B cell (primary cell): Measurements from ENCODE around the gene PLEKHH2. TPM values are rescaled to one million over a fixed set of nuclear protein-coding genes. Genes with fewer than 3 reads are reported as not detected.
A peak's percentile ranks its signal among the peaks of the same experiment; 100 is the strongest.

ENCODE experiments used
- ATAC-seq: fragments of 200-7000 bp; cut with Tn5 transposase; one replicate; pipeline ENCODE4 v1.10.0; 2021; ENCODE audit warnings: low read depth, mild to moderate bottlenecking, moderate number of reproducible peaks, moderate library complexity
- CTCF ChIA-PET: fragments of 350-600 bp; sonication (Branson Sonifier 250); formaldehyde crosslinking; loops from one replicate; lab custom pipeline; 2021; ENCODE audit warnings: antibody characterized with exemption, inconsistent platforms; lab: Charles Lee
- POLR2A ChIA-PET: fragments of 350-600 bp; sonication (Branson Sonifier 250); formaldehyde crosslinking; loops from one replicate; lab custom pipeline; 2021; ENCODE audit warnings: antibody characterized with exemption; lab: Charles Lee
- DNase-seq: peaks from one replicate; pipeline ENCODE4 v3.0.0; 2013
- H2AFZ ChIP-seq: 2 replicates; pipeline ENCODE4 v1.6.1; 2012; ENCODE audit warnings: mild to moderate bottlenecking, low read depth, low read length; ENCODE audit not compliant: insufficient read depth, poor library complexity, severe bottlenecking
- H3K27ac ChIP-seq, 2 donors: 1 replicate in 1 of 2; 2 replicates in 1 of 2; pipeline ENCODE4 v1.5.1; 2012 to 2013; ENCODE audit warnings: low read length in 2 of 2, mild to moderate bottlenecking in 2 of 2, moderate library complexity in 1 of 2
- H3K27me3 ChIP-seq, 4 experiments: fragments of 200-600 bp in 1 of 4; sonication (generic) in 1 of 4; replicated peaks in 1 of 4; 1 replicate in 2 of 4; 2 replicates in 2 of 4; pipeline versions ENCODE4 v1.6.1 to v1.7.0; 2013 to 2016; ENCODE audit warnings: low read length in 3 of 4, mild to moderate bottlenecking in 2 of 4, mixed read lengths in 1 of 4, moderate library complexity in 1 of 4; ENCODE audit not compliant: insufficient read depth in 4 of 4, control insufficient read depth in 3 of 4; ENCODE audit errors: control extremely low read depth in 1 of 4
- H3K36me3 ChIP-seq, 2 experiments: replicated peaks in 1 of 2; 1 replicate in 1 of 2; 2 replicates in 1 of 2; pipeline versions ENCODE4 v1.6.1 to v1.7.1; 2013; ENCODE audit warnings: low read length in 1 of 2; ENCODE audit not compliant: insufficient read depth in 2 of 2, control insufficient read depth in 1 of 2; ENCODE audit errors: control extremely low read depth in 1 of 2, extremely low read depth in 1 of 2
- H3K4me1 ChIP-seq, 2 donors: fragments of 200-600 bp in 1 of 2; sonication (generic) in 1 of 2; 1 replicate in 1 of 2; 2 replicates in 1 of 2; pipeline versions ENCODE4 v1.5.1 to v1.6.1; 2013 to 2017; ENCODE audit warnings: low read length in 2 of 2; ENCODE audit not compliant: control insufficient read depth in 2 of 2, insufficient read depth in 2 of 2
- H3K4me2 ChIP-seq: replicated peaks from 2 replicates; pipeline ENCODE3; 2012; ENCODE audit warnings: mild to moderate bottlenecking, low read depth, low read length; ENCODE audit not compliant: poor library complexity, severe bottlenecking
- H3K4me3 ChIP-seq, 5 experiments: fragments of 200-600 bp in 1 of 5; sonication (generic) in 1 of 5; 1 replicate in 3 of 5; 2 replicates in 2 of 5; pipeline versions ENCODE4 v1.5.1 to v1.7.0; 2011 to 2016; ENCODE audit warnings: low read length in 4 of 5, mild to moderate bottlenecking in 4 of 5, low read depth in 2 of 5, control low read depth in 1 of 5, moderate library complexity in 1 of 5; ENCODE audit not compliant: insufficient read depth in 1 of 5; ENCODE audit errors: control extremely low read depth in 1 of 5, extremely low read depth in 1 of 5
- H3K79me2 ChIP-seq: fragments of 200-600 bp; sonication (generic); one replicate; pipeline ENCODE4 v1.6.0; 2016; ENCODE audit warnings: low read length; ENCODE audit not compliant: control insufficient read depth, insufficient read depth
- H3K9ac ChIP-seq: fragments of 200-600 bp; sonication (generic); 2 replicates; pipeline ENCODE4 v1.6.1; 2017; ENCODE audit warnings: mild to moderate bottlenecking, low read length, moderate library complexity
- H3K9me3 ChIP-seq, 3 donors: one replicate each; pipeline versions ENCODE4 v1.6.1 to v1.7.1; 2013; ENCODE audit warnings: low read length in 2 of 3; ENCODE audit not compliant: control insufficient read depth in 2 of 3, insufficient read depth in 1 of 3; ENCODE audit errors: control extremely low read depth in 1 of 3
- H4K20me1 ChIP-seq: 2 replicates; pipeline ENCODE4 v1.6.0; 2012; ENCODE audit warnings: mild to moderate bottlenecking, low read length; ENCODE audit not compliant: insufficient read depth, control insufficient read depth, poor library complexity, severe bottlenecking
- H3K27ac Mint-ChIP-seq: one replicate; pipeline ENCODE4 v1.8.0; 2021; ENCODE audit warnings: mixed read lengths
- H3K27me3 Mint-ChIP-seq: one replicate; pipeline ENCODE4 v1.8.0; 2021; ENCODE audit warnings: mixed read lengths
- H3K4me1 Mint-ChIP-seq: one replicate; pipeline ENCODE4 v1.8.0; 2021; ENCODE audit warnings: mixed read lengths
- H3K4me3 Mint-ChIP-seq: one replicate; pipeline ENCODE4 v1.8.0; 2021; ENCODE audit warnings: mixed read lengths
- H3K9me3 Mint-ChIP-seq: one replicate; pipeline ENCODE4 v1.8.0; 2022; ENCODE audit warnings: mixed read lengths; ENCODE audit not compliant: insufficient read depth
- CTCF ChIP-seq: fragments of 200-600 bp; IDR thresholded peaks from one replicate; pipeline ENCODE4 v1.8.0; 2022; ENCODE audit warnings: antibody characterized with exemption, mild to moderate bottlenecking
- EZH2 ChIP-seq: IDR thresholded peaks from 2 replicates; pipeline ENCODE4 v1.6.1; 2012; ENCODE audit warnings: borderline replicate concordance, low read depth, mild to moderate bottlenecking, moderate library complexity, low read length; ENCODE audit not compliant: insufficient read depth, poor library complexity, severe bottlenecking
- WGBS: methylation state at CpG from one replicate; pipeline ENCODE4 v1.1.5; 2013; ENCODE audit warnings: missing lambda C conversion rate; ENCODE audit not compliant: insufficient coverage; 5-methylcytosine and 5-hydroxymethylcytosine counted together
- intact Hi-C: fragments of 100-400 bp; cut with micrococcal nuclease; formaldehyde crosslinking; loops from one replicate; pipeline ENCODE4 v1.10.0; 2022
- polyA plus RNA-seq: library from polyadenylated mRNA; depleted of rRNA; stranded (reverse); fragments of >200 nt; gene quantifications from 2 replicates; pipeline ENCODE4 v1.2.3, GENCODE V29; 2012
- total RNA-seq, 2 donors: library from RNA; stranded (reverse); fragments of 120-200 nt in 1 of 2; gene quantifications; 1 replicate in 1 of 2; 2 replicates in 1 of 2; pipeline versions ENCODE4 v1.2.3 to v1.2.4, GENCODE V29; 2013 to 2022

PLEKHH2 gene
- total and polyA plus RNA-seq, 2 donors (not counting 1 experiment from before 2014, with no cell fraction given), result 0.17 to 0.19 TPM

DNA sequence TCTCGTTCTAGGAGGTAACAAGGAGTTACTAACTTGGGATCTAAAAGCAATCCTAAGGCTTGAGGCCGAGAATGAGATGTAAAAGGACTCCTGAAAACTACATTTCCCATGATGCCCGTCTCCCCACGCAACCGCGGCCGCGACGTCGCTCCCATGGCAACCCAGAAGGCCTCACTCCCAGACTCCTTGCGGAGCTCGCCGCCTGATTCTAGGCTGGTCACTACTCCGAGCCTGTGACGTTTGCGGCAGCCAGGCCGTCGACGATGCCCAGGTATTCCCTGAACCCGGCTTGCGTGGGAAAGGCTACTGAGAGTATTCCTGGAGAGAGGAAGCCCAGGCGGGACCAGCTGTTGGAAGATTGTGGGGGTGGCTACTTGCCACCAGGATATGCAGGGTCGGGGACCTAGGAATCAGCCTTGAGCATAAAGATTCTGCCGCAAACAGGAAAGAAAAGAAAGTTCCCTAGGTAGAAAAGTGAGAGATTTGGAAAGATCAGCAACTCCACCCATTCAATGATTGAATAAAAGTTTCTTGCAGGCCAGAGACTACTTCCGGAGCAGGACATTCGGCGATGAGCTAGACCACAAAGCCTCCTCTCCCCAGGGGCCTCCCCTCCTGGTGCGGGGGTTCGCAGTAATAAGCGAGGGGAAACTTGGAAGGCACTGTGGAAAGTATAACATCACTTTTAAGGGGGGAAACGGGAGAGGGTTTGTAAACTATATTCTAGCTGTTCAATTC lies 137.0 kb downstream of the PLEKHH2 start, which contains the start of gene DYNC2LI1:
Gene DYNC2LI1, plus strand, starts transcription at position 164 of the 738 bp plus-strand sequence. Its CDS starts 100 bp downstream, at position 264.
- peak within 1 kb of the TSS; percentile 89 for H3K9ac ChIP-seq
- WGBS, result 4% methylated on average over 22 of the region's 31 CpGs
- Mint-ChIP-seq H3K27me3 (peaks cover 16% of the 10 kb centered on the region), H3K27ac (peak within 1 kb of the TSS; percentile 82), H3K9me3 (no peaks in the 10 kb centered on the region), H3K4me1 (peaks cover 13% of the 10 kb centered on the region), H3K4me3 (peak within 1 kb of the TSS; percentile 98)
- H3K27me3 ChIP-seq, result no peaks in the 10 kb centered on the region
- intact Hi-C loops, result loop anchor here (2.0 to 5.0 kb wide), 4 partner anchors 223 to 1413 kb away; partner anchors contain the start of genes CAMKMT, COX7A2L, LRPPRC and PREPL
- H3K79me2 ChIP-seq, result no peaks in the 10 kb centered on the region
- H3K36me3 ChIP-seq, result no peaks in the 10 kb centered on the region
- ChIA-PET POLR2A (interaction anchor here (0.6 kb wide), 1 partner anchor 453 kb away, joined by 3 read pairs; no protein-coding TSS in a partner anchor), CTCF (interaction anchor here (1.0 kb wide), 1 partner anchor 60 kb away, joined by 3 read pairs; no protein-coding TSS in a partner anchor)
- ATAC-seq, result peak; percentile 99
- TF ChIP-seq CTCF (no peak), EZH2 (no peak)
- peaks cover 0 to 11% of the 10 kb centered on the region in 2 donors for H3K4me1 ChIP-seq
- DNase-seq, result peak; percentile 83
- peak within 1 kb of the TSS; percentile 87 for H3K4me2 ChIP-seq
- H3K27ac ChIP-seq, result peak within 1 kb of the TSS in 1 of 2 donors; percentile 69
- no peaks in the 10 kb centered on the region for H3K9me3 ChIP-seq
- H2AFZ ChIP-seq, result peak within 1 kb of the TSS; percentile 92
- no peaks in the 10 kb centered on the region for H4K20me1 ChIP-seq
- peak within 1 kb of the TSS; percentile 76 to 89 (median 82) for H3K4me3 ChIP-seq
